Stimulated activated CD8-positive, alpha-beta memory T cell treated with anti-CD3 and anti-CD28 coated beads, Interleukin-4, amount 100 ng/mL, for 48 hours (primary cell): ENCODE data around the gene PIGC.
"Not testable (repeated sequence)": the region's sequence is repeated elsewhere in the genome, so short reads cannot be mapped to it uniquely, and the experiment has no call there.

Experiments
- DNase-seq: peaks from one replicate; pipeline ENCODE4 v3.0.0-alpha.2; 2020

PIGC gene

GRCh38 chr1:172465617-172466016, 21.7 kb upstream of the PIGC start:
- DNase-seq, result no peak

- DNase-seq, result no peak
Measured at GRCh38 chr1:172460887-172461315, 17.0 kb upstream of the PIGC start.

- DNase-seq, result no peak
Measured at GRCh38 chr1:172460177-172460576, 16.3 kb upstream of the PIGC start.

GRCh38 chr1:172457479-172458130, 13.7 kb upstream of the PIGC start:
- no peak for DNase-seq

GRCh38 chr1:172456344-172456769, 12.5 kb upstream of the PIGC start:
- no peak for DNase-seq

GRCh38 chr1:172455451-172455850, 11.6 kb upstream of the PIGC start:
- DNase-seq, result no peak

- DNase-seq, result no peak
Measured at GRCh38 chr1:172453607-172454006, 9.7 kb upstream of the PIGC start.

GRCh38 chr1:172453153-172453545, 9.3 kb upstream of the PIGC start:
- no peak for DNase-seq

- DNase-seq, result no peak
Measured at GRCh38 chr1:172452536-172453152, 8.8 kb upstream of the PIGC start.

GRCh38 chr1:172451002-172451443, 7.2 kb upstream of the PIGC start:
- DNase-seq, result no peak

- no peak for DNase-seq
Measured at GRCh38 chr1:172450524-172450885, 6.6 kb upstream of the PIGC start.

- DNase-seq, result peak; percentile 52
Measured at GRCh38 chr1:172449585-172450523, 6.0 kb upstream of the PIGC start.

GRCh38 chr1:172448995-172449584, 5.2 kb upstream of the PIGC start:
- no peak for DNase-seq

GRCh38 chr1:172447641-172448040, 3.8 kb upstream of the PIGC start:
- DNase-seq, result no peak

GRCh38 chr1:172446547-172446946, 2.7 kb upstream of the PIGC start:
- no peak for DNase-seq

- DNase-seq, result no peak
Measured at GRCh38 chr1:172442843-172443565, 865 bp downstream of the PIGC start.

GRCh38 chr1:172442404-172442803, 1.5 kb downstream of the PIGC start:
- no peak for DNase-seq

GRCh38 chr1:172437183-172437582, 6.7 kb downstream of the PIGC start:
- not testable (repeated sequence) for DNase-seq

GRCh38 chr1:172431721-172432192, 12.1 kb downstream of the PIGC start:
- no peak for DNase-seq

GRCh38 chr1:172431204-172431603, 12.7 kb downstream of the PIGC start:
- DNase-seq, result no peak

- no peak for DNase-seq
Measured at GRCh38 chr1:172430128-172430454, 13.8 kb downstream of the PIGC start.

- no peak for DNase-seq
Measured at GRCh38 chr1:172429331-172430127, 14.3 kb downstream of the PIGC start.
